Fibroblast of skin of abdomen (primary cell): ENCODE results near the gene ZNF407.

Experiments used
- DNase-seq: peaks from one replicate; pipeline ENCODE4 v3.0.0-alpha.2; 2013

The ZNF407 gene

DNA sequence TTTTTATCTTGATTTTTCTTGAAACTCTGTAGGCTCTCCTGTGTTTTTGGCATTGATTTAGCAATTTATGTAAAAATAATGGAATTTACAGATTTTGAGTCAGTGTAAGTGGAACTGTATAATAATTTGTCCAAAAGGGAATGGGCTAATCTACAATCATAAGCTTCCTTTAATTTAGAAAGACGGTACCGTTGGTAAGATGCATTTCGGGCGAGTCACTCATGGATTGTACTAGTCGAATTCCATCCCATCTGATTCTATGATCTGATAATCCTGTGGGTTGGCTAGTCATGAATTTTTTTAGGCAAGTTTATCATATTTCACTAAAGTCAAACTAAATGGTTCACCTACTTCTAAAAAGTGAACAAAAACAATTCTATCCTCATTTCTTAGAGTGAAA is 133.4 kb downstream of the ZNF407 start:
- DNase-seq = peak; percentile 91

DNA sequence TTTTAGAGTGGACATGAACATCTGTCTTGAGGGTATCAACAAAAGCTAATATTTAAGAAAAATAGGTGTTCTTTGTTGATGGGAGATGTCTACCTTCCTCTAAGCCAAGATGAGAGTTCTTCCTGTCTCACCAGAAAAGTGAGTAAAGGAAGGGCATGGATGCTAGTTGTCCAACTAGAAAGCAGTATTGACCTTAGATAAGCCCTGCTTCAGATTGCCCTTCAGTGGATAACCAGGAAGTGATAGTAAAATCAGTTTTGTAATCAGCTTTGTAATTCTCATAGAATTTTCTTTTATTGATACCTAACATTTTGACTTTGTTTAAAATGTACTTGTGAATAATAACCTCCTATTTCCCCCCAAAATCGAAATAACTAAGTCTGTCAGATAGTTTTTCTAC is 134.7 kb downstream of the ZNF407 start:
- DNase-seq = no peak

DNA sequence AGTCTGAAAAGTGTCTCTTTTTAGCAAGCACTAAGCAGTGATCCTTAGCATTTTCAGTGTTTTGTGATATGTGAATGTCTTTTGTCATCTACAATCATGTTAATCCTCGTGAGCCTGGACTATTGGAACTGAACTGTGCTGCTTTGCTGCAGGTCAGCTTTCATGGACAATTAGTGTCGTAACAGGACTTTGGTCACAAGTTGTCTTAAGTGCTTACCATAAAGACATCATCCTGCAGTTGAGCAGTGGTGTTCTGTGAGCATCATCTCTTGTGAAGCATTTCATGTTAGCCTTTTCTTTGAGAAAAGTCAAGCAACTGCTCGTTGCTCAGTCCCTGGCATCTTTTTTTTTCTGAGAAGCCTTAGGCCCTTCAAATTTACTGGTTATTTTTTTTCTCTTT is 135.9 kb downstream of the ZNF407 start:
- no peak for DNase-seq

DNA sequence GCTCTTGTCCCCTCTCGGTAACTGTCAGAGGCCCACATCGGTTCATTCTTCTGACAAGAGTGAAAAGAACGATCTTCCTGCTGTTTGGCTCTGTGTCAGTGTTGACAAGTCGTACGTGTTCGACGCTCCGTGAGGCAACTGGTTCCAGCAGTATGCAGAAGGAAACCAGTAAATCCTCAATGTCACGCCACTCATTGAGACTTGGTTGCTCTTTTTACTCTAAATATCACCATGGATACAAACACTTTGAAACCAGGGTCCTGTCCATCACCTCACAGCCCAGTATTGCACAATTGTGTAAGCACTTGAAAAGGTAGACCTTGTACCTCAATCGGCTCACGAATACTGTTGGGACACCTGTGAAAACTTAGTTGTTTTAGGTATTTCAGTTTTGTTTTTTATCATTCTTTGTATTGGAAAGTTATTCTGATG is 136.4 kb downstream of the ZNF407 start:
- DNase-seq = no peak

DNA sequence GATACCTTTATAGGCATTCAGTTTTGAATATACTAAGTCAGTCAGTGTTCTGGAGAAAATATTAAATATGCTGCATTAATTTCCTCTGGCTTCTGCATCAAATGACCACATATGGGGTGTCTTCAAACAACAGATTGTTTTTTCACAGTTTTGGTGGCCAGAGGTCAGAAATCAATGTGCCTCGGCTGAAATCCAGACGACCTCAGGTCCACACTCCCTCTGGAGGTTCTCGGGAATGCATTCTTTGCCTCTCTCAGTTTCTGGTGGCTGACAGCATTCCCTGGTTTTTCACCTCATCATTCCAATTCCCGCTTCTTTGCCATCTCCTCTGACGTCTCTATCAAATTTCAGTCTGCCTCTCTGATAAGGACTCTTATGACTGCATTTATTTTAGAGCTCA is 142.3 kb downstream of the ZNF407 start:
- no peak for DNase-seq

DNA sequence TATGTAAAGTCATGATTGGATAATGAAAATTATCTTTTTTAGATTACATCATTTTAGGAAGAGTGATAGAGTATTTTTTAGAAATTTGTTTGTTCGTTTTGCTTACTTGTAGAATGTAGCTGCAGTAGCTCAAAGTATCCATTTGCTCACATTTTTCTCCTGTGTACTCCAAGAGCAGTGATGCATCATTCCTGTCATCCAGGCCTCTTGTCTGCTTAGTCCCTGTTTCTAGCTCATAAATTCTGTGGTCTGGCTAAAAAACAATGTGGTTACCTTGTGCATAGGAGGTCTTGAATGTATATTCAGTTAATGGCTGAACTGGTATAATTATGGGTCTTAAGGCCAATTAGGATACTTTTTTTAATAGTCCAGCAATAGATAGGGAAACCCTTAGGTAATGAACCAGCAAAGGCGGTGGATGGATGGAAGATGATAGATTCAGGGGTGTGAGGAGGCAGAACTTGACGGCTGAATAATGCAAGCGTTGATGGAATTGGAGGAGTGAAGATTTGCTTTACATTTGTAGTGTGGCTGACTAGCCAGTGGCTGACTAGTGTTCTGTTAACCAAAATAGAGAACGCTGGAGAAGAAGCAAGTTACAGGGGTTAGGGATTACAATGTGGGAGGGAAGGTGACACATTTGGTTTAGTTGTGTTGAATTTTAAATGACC is 145.0 kb downstream of the ZNF407 start:
- DNase-seq = peak; percentile 57

DNA sequence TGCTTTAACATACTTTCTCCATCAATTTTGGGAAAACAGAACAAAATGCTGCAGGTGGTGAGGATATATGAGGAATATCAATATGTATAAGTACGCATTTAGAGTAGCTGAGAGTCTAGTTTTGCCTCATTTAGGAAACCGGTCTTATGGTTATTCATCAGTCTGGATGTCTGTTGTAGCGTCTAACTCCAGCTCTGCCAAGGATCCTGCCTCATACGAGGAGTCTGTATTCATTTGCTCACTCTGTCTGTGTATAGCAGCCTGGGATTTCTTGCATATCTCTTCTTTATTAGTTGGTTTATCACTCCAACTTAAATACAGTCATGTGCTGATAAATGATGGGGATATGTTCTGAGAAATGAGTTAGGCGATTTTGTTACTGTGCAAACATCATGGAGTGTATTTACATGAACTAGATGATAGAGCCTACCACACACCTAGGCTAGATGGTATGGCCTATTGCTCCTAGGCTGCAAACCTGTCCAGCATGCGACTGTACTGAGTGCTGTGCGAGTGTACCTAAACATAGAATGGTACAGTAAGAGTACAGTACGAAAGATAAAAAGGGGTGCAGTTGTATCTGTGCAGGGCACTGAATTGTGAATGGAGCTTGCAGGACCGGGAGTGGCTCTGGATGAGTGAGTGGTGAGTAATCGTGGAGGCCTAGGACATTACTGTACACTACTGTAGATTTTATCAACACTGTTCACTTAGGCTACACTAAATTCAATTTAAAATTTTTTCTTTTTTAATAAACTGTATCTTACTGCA is 148.1 kb downstream of the ZNF407 start:
- peak; percentile 73 for DNase-seq

DNA sequence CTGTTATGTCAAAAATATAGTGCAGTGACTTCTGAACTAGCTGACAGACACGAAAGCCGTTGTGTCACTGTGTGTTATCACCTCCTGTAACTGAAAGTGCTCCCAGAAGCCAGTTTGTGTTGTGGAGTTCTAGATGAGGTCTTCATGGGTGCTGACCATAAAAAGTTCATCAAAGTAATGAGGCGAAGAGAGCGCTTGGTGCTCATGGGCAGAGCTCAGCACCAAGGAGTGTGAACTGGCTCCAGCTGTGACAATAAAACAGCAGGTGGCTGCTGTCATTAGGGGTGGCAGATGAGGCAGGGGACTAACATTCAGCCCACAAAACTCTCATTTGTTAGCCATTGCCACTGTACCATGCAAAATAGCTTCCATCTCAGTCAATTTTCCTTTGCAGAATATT is 151.1 kb downstream of the ZNF407 start:
- DNase-seq = no peak

DNA sequence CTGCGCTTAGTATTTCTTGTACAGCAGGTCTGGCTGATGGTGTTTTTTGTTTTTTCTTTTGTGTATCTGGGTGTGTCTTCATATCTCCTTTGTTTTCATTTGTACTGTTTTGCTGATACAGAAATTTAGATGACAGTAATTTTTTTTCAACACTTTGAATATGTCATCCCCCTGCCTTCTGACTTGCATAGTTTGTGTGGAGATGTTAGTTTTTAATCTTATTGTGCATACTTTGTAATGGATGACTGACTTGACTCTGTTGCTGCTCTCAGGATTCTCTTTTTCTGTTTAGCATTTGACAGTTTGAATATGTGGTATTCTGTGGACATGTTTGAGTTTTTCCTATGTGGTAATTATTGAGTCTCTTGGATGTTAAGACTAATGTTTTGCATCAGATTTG is 161.3 kb downstream of the ZNF407 start:
- DNase-seq = no peak

DNA sequence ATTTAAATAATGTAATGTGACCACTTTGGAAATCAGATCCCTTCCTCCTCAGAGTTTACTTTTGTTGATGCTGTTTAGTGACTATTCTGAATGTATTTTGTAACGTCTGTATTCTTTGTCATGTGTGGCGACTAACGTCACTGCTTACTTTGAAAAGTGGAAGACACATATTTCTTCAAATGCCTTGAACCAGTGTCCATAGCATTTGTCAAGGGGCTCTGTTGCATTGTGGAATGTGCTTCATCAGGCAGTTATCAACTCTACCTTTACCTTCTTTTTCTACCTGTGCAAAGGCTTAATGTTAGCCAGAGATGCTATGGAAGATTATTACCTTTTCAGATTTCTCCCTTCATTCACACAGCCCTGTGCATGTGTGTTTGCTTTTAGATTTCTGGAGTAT is 162.4 kb downstream of the ZNF407 start:
- no peak for DNase-seq

DNA sequence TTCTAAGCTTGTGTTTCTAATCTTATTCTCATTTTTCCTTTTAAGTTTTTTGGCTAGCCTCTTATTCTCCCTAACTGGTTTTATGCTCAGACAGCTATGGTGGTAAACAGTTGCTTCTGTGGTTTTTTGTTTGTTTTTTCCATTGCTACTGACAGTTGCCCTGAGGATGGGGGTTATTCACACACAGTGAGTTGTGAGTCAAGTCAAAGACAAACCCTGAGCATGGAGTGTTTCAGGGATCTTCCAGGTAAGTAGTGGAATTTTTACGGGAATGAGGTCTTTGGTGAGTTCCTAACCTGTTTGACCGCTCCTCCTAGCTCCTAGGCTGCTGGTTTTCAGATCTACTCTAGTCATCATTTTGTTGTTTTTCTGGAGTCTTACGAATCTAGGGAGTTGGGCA is 162.8 kb downstream of the ZNF407 start:
- no peak for DNase-seq

DNA sequence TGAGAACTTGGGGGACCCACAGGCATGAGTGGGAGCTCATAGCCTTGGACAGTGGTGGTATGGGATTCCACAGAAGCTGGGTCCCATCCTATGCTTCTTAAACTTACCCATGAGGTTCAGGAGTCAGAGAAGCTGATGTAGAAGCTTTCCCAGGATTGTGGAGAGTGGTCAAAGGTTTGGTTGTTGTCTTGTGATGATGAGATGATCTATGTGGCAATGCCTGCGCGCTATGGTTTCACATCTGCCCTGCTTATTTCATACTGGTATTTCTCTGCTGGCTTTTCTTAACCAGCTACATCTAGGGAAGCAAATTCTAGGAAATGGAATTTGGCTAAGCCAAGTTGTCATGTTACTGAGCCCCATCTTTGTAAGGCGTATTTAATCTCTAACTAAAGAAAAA is 168.6 kb downstream of the ZNF407 start:
- DNase-seq = no peak

DNA sequence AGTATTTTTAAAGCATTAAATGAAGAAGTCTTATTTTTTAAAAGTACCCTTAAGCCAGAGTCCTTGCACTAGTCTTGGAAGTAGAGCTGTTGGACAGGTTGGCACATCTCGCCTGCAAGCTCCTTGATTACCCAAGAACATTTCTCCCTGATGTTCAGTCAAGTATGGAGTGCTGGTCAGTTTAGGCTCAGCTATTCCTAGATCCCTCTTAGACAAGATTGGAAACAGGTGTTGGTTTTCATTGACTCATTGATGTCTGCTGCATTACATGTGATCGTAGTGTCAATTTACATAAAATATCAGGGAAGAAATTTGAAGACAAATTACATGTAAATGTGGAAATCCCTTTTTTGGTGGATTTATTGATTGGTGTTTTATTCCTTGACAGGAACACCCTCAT is 170.4 kb downstream of the ZNF407 start:
- peak; percentile 13 for DNase-seq

DNA sequence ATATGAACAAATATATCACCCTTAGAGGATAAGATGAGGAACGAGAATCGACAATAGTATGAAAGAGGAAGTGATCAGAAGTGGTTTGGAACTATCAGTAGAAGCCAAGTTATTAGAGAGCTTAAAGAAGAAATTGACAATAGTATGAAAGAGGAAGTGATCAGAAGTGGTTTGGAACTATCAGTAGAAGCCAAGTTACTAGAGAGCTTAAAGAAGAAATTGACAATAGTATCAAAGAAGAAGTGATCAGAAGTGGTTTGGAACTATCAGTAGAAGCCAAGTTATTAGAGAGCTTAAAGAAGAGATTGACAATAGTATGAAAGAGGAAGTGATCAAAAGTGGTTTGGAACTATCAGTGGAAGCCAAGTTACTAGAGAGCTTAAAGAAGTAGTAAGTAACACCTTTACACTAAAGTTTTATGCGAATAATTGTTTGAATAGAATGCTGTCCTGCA is 175.5 kb downstream of the ZNF407 start:
- DNase-seq = no peak

DNA sequence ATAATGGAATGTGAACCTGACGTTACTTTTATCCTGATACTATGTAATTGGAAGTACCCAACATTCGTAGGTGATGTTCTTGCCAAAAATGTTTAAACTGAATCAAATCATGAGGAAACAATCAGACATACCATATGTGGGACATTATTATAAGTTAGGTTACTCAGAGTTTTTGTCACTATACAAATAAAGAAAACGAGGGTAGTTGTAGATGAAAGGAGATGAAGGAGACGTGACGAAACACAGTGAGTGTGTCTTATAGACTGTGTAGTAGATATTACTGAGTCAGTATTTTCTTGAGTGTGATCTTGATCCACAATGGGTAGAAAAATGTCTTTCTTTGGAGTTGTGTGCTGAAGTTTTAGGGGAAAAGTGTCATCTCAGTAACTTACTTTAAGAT is 176.8 kb downstream of the ZNF407 start:
- no peak for DNase-seq

DNA sequence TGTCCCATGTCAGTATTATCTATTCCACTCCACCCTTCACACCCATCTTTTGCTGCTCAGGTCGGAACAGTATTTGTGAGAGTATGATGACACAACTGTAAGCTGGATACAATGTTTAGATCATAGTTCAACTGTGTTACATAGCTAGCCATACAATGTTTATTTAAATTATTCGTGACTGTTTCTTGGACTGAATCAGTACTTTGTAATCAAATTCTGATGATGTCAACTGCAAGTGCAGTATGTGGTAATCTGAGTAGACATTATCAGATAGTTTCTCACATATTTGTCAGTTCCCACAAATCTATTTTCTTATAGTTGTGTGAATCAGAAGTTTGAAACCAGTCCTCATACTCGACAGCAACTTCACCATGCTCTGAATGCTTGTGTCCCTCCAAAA is 177.6 kb downstream of the ZNF407 start:
- peak; percentile 54 for DNase-seq

DNA sequence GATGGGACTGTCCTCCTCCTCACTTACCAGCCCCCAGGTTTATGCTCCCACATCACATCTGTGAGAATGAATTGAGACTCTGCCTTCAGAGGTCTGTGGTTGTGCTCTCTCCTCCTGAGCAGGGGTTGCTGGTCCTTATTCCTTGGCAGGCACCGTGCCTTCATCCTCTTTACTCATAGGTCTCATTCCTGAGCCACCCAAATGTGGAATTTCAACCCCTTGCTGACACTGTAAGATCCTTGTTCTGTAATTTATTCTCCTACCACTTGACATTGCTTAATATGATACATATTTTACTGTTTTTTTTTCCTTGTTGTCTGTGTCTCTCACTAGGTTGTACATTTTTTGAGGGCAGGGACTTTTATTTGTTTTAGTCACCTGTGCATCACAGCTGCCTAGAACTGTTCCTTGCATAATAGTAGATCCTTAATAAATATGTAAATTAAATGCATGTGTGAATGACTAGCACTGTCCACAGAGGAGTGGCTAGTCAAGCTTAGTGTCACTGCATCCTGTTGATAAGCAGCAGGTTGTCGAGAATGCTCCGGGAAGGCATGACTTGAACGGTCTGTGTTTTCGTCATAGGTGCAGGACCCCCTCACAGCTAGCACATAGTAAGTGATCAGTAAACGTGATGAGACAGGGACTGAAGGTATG is 180.6 kb downstream of the ZNF407 start:
- peak; percentile 24 for DNase-seq

DNA sequence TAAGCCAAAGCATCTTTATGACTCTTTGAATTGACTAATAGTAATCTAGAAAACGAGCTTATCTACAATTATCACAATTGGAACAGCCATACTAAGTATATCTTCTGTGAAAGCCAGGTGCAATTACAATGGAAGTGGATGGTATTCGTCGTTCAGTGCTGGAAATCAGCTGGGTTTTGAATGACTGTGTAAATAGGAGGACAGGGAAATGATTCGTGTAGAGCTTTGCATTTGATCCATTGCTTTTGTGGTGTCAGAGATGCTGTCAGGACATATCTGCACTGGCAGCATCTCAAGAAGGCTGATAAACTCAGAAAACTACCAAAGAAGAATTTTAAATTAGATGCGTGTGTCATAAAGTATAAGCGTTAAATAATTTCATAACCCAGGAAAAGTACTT is 187.1 kb downstream of the ZNF407 start:
- no peak for DNase-seq

DNA sequence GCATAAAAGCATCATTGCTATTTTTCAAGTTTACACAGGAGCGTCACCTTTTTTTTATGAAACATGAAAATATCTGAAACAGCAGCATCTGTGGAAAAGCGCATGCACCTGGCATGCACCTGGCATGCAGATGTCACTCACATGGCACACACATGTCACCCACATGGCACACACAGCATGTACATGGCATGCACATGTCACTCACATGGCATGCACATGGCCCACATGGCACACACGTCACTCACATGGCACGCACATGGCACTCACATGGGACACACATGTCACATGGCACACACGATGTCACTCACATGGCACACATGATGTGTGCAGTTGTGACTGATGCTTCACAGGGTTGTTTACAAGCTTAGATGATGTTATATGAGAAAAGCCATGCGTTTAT is 188.0 kb downstream of the ZNF407 start:
- no peak for DNase-seq

DNA sequence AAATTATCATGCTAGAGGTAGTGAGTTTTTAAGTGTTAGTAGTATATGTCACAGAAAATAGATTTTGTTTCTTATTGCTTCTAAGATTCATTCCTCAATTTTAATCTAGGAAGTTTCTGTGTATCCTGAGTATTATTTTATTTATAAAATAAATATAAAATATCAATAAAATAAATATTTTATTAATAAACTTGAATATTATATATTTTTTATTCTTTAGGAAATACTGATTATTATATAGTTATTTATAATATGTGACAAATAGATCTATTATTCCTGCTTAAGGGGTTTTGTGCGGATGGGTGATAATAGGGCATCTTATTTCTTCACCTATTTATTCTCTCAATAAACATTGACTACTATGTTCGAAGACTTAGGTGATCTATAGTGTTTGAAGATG is 191.0 kb downstream of the ZNF407 start:
- DNase-seq = no peak

DNA sequence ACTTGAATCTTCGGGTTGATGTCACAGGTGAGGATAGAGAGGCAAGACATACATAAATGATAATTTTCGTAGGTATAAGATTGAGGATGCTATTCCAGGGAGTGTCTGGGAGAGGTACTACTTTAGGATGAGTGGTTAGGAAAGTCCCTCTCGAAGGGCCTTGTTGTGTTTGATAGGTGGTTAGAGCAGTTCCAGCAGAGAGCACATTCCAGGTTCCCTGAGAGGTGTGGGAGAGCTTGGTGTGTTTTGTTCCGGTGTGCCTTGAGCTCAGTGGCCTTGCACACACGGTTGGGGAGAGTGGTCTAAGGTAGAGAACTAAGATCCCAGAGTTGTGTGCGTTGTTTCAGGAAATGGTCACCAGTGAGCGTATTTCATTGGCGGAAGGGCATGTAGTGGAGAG is 191.4 kb downstream of the ZNF407 start:
- DNase-seq = no peak

DNA sequence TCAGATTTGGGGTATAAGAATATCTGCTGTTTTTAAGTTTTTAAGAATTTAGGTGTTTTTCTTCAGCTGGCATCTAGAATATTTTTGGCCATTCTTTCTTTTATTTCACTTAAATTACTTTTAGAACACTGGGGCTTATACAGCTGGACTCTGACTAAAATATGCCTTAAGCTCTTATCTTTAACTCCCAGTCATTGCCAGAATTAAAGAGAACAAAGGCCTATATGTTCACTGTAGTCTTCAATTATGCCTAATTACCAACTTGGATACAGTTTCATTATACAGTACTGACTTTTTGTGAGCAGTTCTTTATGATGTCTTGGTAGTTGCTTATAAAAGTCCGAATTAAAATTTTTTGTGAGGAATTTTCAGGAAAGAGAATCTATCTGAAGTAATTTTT is 192.8 kb downstream of the ZNF407 start:
- DNase-seq = no peak

DNA sequence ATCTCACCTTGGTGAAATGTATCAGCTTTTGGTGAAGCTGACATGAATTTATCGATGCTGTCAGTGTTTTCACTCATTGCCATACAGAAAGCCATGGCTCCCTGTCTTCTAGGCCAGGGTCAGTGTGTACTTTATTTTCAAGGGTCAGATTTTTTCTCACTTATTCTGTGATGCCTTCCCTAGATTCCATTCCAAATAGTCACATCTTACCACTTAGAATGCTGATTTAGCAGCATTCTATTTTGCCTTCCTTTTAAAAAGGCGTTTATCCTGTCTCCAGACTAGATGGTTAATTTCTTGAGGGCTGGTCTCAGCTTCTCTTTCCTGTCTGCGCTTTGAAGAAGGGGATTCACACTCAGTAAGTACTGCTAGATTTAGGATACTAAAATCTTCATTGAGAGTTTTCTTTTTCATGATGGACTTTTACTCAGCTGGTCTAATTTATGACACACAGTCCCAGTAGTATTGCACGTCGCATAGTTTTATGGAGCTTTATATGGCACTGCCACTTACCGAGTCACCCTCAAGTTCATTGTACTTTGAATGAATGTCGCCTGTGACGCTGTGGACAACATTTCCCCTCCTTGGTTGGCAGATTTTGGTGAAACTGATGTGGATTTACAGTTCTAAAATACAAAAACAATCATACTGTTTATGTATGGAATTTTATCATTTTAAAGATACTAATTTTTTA is 194.0 kb downstream of the ZNF407 start:
- no peak for DNase-seq
